Measurements from ENCODE around the gene SYCP2. TPM values are rescaled to one million over a fixed set of nuclear protein-coding genes. Genes with fewer than 3 reads are reported as not detected.

The SYCP2 gene
- total and polyA plus RNA-seq, 2 experiments from 2014 or later: 1.1 to 1.5 TPM

- no peak for DNase-seq (ENCODE audit: low spot score)
- Histone ChIP-seq H3K27ac (no peak overlapping the region), H3K9me2 (replicated peaks; ENCODE audit: insufficient read depth) (no peaks in the 10 kb centered on the region), H3K9me3 (ENCODE audit: low read depth) (no peaks in the 10 kb centered on the region), H3K36me3 (replicated peaks; ENCODE audit: insufficient read depth, low read depth) (no peaks in the 10 kb centered on the region), H3K27me3 (no peaks in the 10 kb centered on the region), H4K20me1 (ENCODE audit: insufficient read depth, poor library complexity, severe bottlenecking) (no peaks in the 10 kb centered on the region), H3K79me2 (no peaks in the 10 kb centered on the region), H3K4me3 (no peak overlapping the region), H3K4me1 (ENCODE audit: insufficient read depth) (no peaks in the 10 kb centered on the region), H2AFZ (no peak overlapping the region), H3K4me2 (no peak overlapping the region)
- TF ChIP-seq CTCF (IDR thresholded peaks at IDR 0.05; ENCODE audit: poor library complexity) (no peak), EZH2 (IDR thresholded peaks at IDR 0.05; ENCODE audit: borderline replicate concordance) (no peak), EZH2phosphoT487 (IDR thresholded peaks at IDR 0.05; ENCODE audit: low read depth, severe bottlenecking, unreplicated experiment) (no peak)
- 83% methylated on average over 11 of the region's 11 CpGs for WGBS (ENCODE audit: low lambda C conversion rate, missing lambda C conversion rate)
These were observed 113.0 kb downstream of the SYCP2 start for GRCh38 chr20:59820204-59821041.

- H2AFZ ChIP-seq: no peak overlapping the region
- 94% methylated on average over 19 of the region's 20 CpGs for WGBS (ENCODE audit: low lambda C conversion rate, missing lambda C conversion rate)
- H4K20me1 ChIP-seq (ENCODE audit: insufficient read depth, poor library complexity, severe bottlenecking): no peaks in the 10 kb centered on the region
- H3K79me2 ChIP-seq: no peaks in the 10 kb centered on the region
- no peak for DNase-seq (ENCODE audit: low spot score)
- no peak overlapping the region for H3K4me2 ChIP-seq
- no peaks in the 10 kb centered on the region for H3K9me3 ChIP-seq (ENCODE audit: low read depth)
- H3K4me1 ChIP-seq (ENCODE audit: insufficient read depth): no peaks in the 10 kb centered on the region
- no peak for TF ChIP-seq EZH2phosphoT487 (IDR thresholded peaks at IDR 0.05; ENCODE audit: low read depth, severe bottlenecking, unreplicated experiment)
- no peak for TF ChIP-seq CTCF (IDR thresholded peaks at IDR 0.05; ENCODE audit: poor library complexity)
- TF ChIP-seq EZH2 (IDR thresholded peaks at IDR 0.05; ENCODE audit: borderline replicate concordance): no peak
- no peak overlapping the region for H3K27ac ChIP-seq
- H3K4me3 ChIP-seq: no peak overlapping the region
- H3K9me2 ChIP-seq (replicated peaks; ENCODE audit: insufficient read depth): no peaks in the 10 kb centered on the region
- no peaks in the 10 kb centered on the region for H3K36me3 ChIP-seq (replicated peaks; ENCODE audit: insufficient read depth, low read depth)
- H3K27me3 ChIP-seq: no peaks in the 10 kb centered on the region
These were observed 113.8 kb downstream of the SYCP2 start for GRCh38 chr20:59819496-59820203.

- Histone ChIP-seq H3K27me3 (no peaks in the 10 kb centered on the region), H3K4me3 (no peak overlapping the region), H3K4me2 (no peak overlapping the region), H3K36me3 (replicated peaks; ENCODE audit: insufficient read depth, low read depth) (no peaks in the 10 kb centered on the region), H3K4me1 (ENCODE audit: insufficient read depth) (no peaks in the 10 kb centered on the region), H3K9me3 (ENCODE audit: low read depth) (no peaks in the 10 kb centered on the region), H3K27ac (no peak overlapping the region), H3K9me2 (replicated peaks; ENCODE audit: insufficient read depth) (no peaks in the 10 kb centered on the region), H2AFZ (no peak overlapping the region), H4K20me1 (ENCODE audit: insufficient read depth, poor library complexity, severe bottlenecking) (no peaks in the 10 kb centered on the region), H3K79me2 (no peaks in the 10 kb centered on the region)
- no peak for DNase-seq (ENCODE audit: low spot score)
- TF ChIP-seq CTCF (IDR thresholded peaks at IDR 0.05; ENCODE audit: poor library complexity) (no peak), EZH2phosphoT487 (IDR thresholded peaks at IDR 0.05; ENCODE audit: low read depth, severe bottlenecking, unreplicated experiment) (no peak), EZH2 (IDR thresholded peaks at IDR 0.05; ENCODE audit: borderline replicate concordance) (no peak)
- WGBS (ENCODE audit: low lambda C conversion rate, missing lambda C conversion rate): 88% methylated on average over 10 of the region's 10 CpGs
These were observed 114.5 kb downstream of the SYCP2 start for GRCh38 chr20:59818911-59819310.
